ENCODE measurements around the gene DCLK1. TPM values are rescaled to one million over a fixed set of nuclear protein-coding genes. Genes with fewer than 3 reads are reported as not detected.

The DCLK1 gene
- total and polyA plus RNA-seq, 2 experiments from 2014 or later, result 0.48 to 0.65 TPM

DNA sequence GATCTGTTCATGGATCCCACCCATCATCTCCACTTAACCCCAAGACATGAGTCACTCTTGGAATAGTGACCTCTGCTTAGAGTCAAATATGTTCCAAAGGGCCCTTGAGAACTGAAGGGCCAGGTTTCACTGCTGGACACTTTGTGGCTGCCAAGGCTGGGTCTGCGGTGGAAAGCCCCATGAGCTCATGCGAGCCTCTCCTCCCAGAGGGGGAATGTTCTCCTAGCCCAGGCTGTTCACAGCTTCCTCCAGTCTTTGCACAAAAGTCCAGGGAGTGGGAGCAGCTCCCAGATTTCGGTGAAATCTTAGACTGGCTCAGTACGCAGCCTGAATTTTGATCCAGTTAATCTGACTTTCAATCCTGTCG is 732 bp upstream of the DCLK1 start:
- in situ Hi-C loops (cut with MboI), result no loop called here
- H3K4me1 ChIP-seq (ENCODE audit: insufficient read depth), result no peaks in the 10 kb centered on the region
- TF ChIP-seq EZH2 (IDR thresholded peaks at IDR 0.05; ENCODE audit: insufficient read depth, poor library complexity, severe bottlenecking), result no peak
- no peak for TF ChIP-seq EZH2phosphoT487 (IDR thresholded peaks at IDR 0.05; ENCODE audit: insufficient read depth, low read depth)
- no peaks in the 10 kb centered on the region for H3F3A ChIP-seq (ENCODE audit: insufficient read depth)
- peak; percentile 33 for DNase-seq
- H4K20me1 ChIP-seq (ENCODE audit: insufficient read depth), result no peaks in the 10 kb centered on the region
- H3K9me2 ChIP-seq (ENCODE audit: insufficient read depth), result no peaks in the 10 kb centered on the region
- no peaks in the 10 kb centered on the region for H3K36me3 ChIP-seq (ENCODE audit: low read depth)
- H3K9me3 ChIP-seq (ENCODE audit: low read depth), result no peaks in the 10 kb centered on the region
- H3K9ac ChIP-seq, result no peak overlapping the region
- H3K4me3 ChIP-seq, result no peak overlapping the region
- H3K27ac ChIP-seq, result no peak overlapping the region
- H3K27me3 ChIP-seq (replicated peaks; ENCODE audit: insufficient read depth), result peaks cover 55% of the 10 kb centered on the region
- no peak overlapping the region for H3K4me2 ChIP-seq (ENCODE audit: unreplicated experiment)
- H2AFZ ChIP-seq, result 0 out of 2 replicates have a peak overlapping the region, but pooled peaks have one; percentile 58
- H3K79me2 ChIP-seq (ENCODE audit: insufficient read depth), result no peaks in the 10 kb centered on the region
- WGBS, 2 experiments (ENCODE audit: low coverage in 1 of 2, low lambda C conversion rate in 2 of 2, missing lambda C conversion rate in 2 of 2), result 16 to 29% methylated on average over 5 of the region's 5 CpGs

DNA sequence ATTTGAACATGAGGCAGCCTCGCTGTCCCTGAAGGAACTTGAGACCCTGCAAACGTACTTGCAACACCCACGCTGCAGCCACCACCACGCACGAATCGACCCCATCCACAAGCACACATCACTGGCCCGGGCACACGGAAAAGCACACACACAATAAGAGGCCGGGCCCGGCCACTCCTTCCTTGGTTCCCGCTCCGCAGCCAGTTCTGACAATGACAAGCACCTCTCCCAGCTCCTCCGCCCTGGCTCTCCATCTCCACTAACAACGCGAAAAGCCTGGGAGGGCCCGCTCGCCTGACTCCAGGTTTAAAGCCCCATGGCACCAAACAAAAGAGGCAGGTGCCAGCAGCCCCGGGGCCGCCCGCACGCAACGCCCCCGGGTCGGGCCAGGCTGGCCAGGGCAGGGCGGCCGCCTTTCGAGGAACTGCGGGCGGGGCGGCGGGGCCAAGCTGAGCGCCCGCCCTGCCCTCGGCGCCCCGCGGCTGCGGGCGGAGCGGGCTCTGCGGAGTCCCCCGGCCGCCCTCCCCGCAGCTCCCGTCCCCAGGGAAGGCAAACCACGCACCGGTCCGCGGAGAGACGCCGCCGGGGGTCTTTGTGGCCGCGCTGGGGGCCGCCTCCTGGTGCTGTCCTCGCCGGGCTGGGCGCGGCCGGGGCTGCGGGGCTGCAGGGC is 495 bp downstream of the DCLK1 start:
- Histone ChIP-seq H3K9me3 (ENCODE audit: low read depth) (no peaks in the 10 kb centered on the region), H3K27me3 (replicated peaks; ENCODE audit: insufficient read depth) (peaks cover 58% of the 10 kb centered on the region), H3K27ac (no peak overlapping the region), H3K9me2 (ENCODE audit: insufficient read depth) (no peaks in the 10 kb centered on the region), H3K4me3 (peak overlapping the region; percentile 64), H3K4me2 (ENCODE audit: unreplicated experiment) (peak overlapping the region; percentile 65), H3F3A (ENCODE audit: insufficient read depth) (no peaks in the 10 kb centered on the region), H3K4me1 (ENCODE audit: insufficient read depth) (no peaks in the 10 kb centered on the region), H3K36me3 (ENCODE audit: low read depth) (no peaks in the 10 kb centered on the region), H3K79me2 (ENCODE audit: insufficient read depth) (no peaks in the 10 kb centered on the region), H3K9ac (no peak overlapping the region), H4K20me1 (ENCODE audit: insufficient read depth) (no peaks in the 10 kb centered on the region), H2AFZ (peak overlapping the region; percentile 58)
- TF ChIP-seq EZH2phosphoT487 (IDR thresholded peaks at IDR 0.05; ENCODE audit: insufficient read depth, low read depth), result 0 out of 2 replicates have a peak, but pooled peaks have one; percentile 50
- peak; percentile 47 for TF ChIP-seq EZH2 (IDR thresholded peaks at IDR 0.05; ENCODE audit: insufficient read depth, poor library complexity, severe bottlenecking)
- 1 to 2% methylated on average over 36 to 56 of the region's 61 CpGs for WGBS, 2 experiments (ENCODE audit: low coverage in 1 of 2, low lambda C conversion rate in 2 of 2, missing lambda C conversion rate in 2 of 2)
- peak; percentile 38 for DNase-seq
- in situ Hi-C loops (cut with MboI), result no loop called here

DNA sequence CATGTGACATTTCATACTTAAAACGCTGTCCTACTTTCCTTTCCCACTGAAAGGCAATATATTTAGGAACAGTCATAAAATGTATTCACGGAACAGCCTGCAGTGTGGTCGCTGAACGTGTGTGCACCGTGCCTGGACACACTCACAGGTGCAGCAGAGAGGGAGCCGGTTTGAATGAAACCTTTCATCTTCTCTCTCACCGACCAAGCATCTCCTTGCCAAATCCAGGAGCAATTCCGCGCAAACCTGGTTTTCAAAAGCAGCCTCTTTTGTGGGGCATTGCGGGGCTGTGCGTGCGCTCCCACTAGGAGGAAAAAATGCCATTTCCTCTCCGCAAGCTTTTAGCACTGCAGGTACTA is 1.0 kb downstream of the DCLK1 start:
- no peaks in the 10 kb centered on the region for H3K9me3 ChIP-seq (ENCODE audit: low read depth)
- peaks cover 58% of the 10 kb centered on the region for H3K27me3 ChIP-seq (replicated peaks; ENCODE audit: insufficient read depth)
- H3K9ac ChIP-seq, result no peak overlapping the region
- no peaks in the 10 kb centered on the region for H3K4me1 ChIP-seq (ENCODE audit: insufficient read depth)
- peak overlapping the region; percentile 64 for H3K4me3 ChIP-seq
- H2AFZ ChIP-seq, result peak overlapping the region; percentile 58
- H3K4me2 ChIP-seq (ENCODE audit: unreplicated experiment), result peak overlapping the region; percentile 65
- no peak overlapping the region for H3K27ac ChIP-seq
- DNase-seq, result no peak
- 3 to 4% methylated on average over 13 of the region's 13 CpGs for WGBS, 2 experiments (ENCODE audit: low coverage in 1 of 2, low lambda C conversion rate in 2 of 2, missing lambda C conversion rate in 2 of 2)
- in situ Hi-C loops (cut with MboI), result no loop called here
- no peaks in the 10 kb centered on the region for H3K79me2 ChIP-seq (ENCODE audit: insufficient read depth)
- TF ChIP-seq EZH2phosphoT487 (IDR thresholded peaks at IDR 0.05; ENCODE audit: insufficient read depth, low read depth) (no peak), EZH2 (IDR thresholded peaks at IDR 0.05; ENCODE audit: insufficient read depth, poor library complexity, severe bottlenecking) (peak; percentile 83)
- no peaks in the 10 kb centered on the region for H4K20me1 ChIP-seq (ENCODE audit: insufficient read depth)
- no peaks in the 10 kb centered on the region for H3K9me2 ChIP-seq (ENCODE audit: insufficient read depth)
- H3K36me3 ChIP-seq (ENCODE audit: low read depth), result no peaks in the 10 kb centered on the region
- H3F3A ChIP-seq (ENCODE audit: insufficient read depth), result no peaks in the 10 kb centered on the region

GRCh38 chr13:36129539-36129938 is 1.6 kb downstream of the DCLK1 start:
- Histone ChIP-seq H3K27me3 (replicated peaks; ENCODE audit: insufficient read depth) (peaks cover 58% of the 10 kb centered on the region), H3K4me2 (ENCODE audit: unreplicated experiment) (no peak overlapping the region), H3K36me3 (ENCODE audit: low read depth) (no peaks in the 10 kb centered on the region), H3K4me3 (no peak overlapping the region), H3K79me2 (ENCODE audit: insufficient read depth) (no peaks in the 10 kb centered on the region), H3K27ac (no peak overlapping the region), H3K4me1 (ENCODE audit: insufficient read depth) (no peaks in the 10 kb centered on the region), H3K9me3 (ENCODE audit: low read depth) (no peaks in the 10 kb centered on the region), H2AFZ (no peak overlapping the region), H4K20me1 (ENCODE audit: insufficient read depth) (no peaks in the 10 kb centered on the region), H3K9ac (no peak overlapping the region), H3K9me2 (ENCODE audit: insufficient read depth) (no peaks in the 10 kb centered on the region), H3F3A (ENCODE audit: insufficient read depth) (no peaks in the 10 kb centered on the region)
- no peak for TF ChIP-seq EZH2phosphoT487 (IDR thresholded peaks at IDR 0.05; ENCODE audit: insufficient read depth, low read depth)
- TF ChIP-seq EZH2 (IDR thresholded peaks at IDR 0.05; ENCODE audit: insufficient read depth, poor library complexity, severe bottlenecking), result no peak
- 44 to 46% methylated on average over 4 of the region's 4 CpGs for whole genome bisulfite sequencing, 2 experiments (ENCODE audit: low coverage in 1 of 2, low lambda C conversion rate in 2 of 2, missing lambda C conversion rate in 2 of 2)
- DNase-seq, result no peak
- in situ Hi-C loops (cut with MboI), result no loop called here
